GM18499 (cell line): ENCODE results near the gene POLN.
"Not testable (repeated sequence)": the region's sequence is repeated elsewhere in the genome, so short reads cannot be mapped to it uniquely, and the experiment has no call there.

Experiments used
- ATAC-seq: cut with Tn5 transposase; IDR thresholded peaks from one replicate; pipeline ENCODE4 v1.9.1; 2021; ENCODE audit warnings: moderate number of reproducible peaks; ENCODE audit not compliant: insufficient read depth, unreplicated experiment

POLN gene

DNA sequence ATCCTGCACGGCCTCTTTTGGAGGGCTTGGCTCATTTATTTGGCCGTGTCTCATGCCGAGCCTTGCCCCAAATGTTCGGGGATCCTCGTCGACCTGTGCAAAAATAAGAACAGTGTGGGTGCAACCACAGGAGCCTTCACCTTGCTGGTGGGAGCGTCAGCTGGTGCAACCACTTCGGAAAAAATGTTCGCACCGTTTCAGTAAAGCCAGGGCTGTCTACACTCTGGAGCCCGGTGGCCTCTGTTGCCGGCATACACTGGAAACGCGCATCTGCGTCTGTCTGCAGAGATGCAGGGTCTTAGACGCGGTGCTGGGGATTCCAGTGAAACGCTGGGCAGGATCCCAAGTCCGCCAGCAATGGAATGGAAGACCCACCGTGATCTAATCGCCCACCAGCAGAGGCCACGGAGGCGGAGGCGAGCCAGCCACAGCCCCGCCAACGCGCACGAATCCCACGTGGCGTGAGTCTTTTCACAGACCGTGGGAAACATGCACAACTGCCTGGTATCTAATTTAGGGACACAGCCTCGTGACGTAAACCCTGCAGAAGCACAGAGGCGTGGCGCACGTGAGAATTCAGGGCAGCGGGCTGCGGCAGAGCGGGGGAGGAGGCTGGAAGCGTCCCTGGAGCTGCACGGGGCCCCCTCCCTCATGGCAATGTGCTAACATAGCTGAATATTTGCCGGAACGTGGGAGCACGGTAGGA lies 33.8 kb upstream of the POLN start:
- ATAC-seq, result no peak

DNA sequence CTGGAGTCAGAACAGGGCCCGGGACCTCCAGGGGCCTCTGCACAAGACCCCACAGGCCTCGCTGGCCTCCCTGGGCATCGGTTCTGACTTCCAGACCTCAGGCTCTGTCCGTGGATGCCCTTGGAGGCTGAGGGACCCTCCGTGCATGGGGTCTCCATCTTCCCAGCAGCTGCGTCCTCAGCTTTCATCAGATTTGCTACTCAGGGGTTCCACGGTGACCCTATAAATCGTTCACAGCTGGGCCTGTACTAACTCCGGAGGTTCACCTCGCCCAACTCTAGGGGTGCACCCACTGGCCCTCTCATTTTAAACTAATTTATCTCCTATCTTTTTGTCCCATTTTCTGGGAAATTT lies 33.1 kb upstream of the POLN start:
- not testable (repeated sequence) for ATAC-seq

DNA sequence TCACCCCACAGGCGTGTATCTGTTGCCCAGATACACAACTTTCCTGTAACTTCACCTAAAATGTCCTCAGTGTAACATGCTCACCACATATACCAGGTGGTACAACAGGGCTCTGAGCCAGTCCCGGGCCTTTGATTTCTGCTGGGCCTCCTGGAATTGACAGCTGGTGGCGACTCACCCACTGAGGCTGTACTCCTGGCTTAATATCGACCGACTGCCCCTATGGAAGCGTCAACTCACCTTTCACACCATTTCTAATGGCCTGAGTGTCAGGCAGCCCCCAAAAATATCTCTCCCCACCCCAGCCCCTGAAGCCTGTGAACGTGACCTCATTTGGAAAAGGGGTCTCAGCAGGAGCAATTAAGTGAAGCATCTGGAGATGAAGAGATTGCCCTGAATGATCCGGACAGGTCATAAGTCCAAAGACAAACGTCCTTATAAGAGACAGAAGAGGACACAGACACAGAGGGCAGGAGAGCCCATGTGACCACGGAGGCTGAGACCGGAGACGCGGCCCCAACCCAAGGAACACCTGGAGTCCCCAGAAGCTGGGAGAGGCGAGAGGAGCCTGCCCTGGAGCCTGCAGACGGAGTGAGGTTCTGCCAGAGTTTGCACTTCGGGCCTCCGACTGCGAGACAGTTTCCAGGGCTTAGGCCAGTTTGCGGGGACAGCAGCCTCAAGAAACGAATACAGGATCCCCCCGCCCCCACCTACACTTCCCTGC lies 32.6 kb upstream of the POLN start:
- ATAC-seq, result no peak

DNA sequence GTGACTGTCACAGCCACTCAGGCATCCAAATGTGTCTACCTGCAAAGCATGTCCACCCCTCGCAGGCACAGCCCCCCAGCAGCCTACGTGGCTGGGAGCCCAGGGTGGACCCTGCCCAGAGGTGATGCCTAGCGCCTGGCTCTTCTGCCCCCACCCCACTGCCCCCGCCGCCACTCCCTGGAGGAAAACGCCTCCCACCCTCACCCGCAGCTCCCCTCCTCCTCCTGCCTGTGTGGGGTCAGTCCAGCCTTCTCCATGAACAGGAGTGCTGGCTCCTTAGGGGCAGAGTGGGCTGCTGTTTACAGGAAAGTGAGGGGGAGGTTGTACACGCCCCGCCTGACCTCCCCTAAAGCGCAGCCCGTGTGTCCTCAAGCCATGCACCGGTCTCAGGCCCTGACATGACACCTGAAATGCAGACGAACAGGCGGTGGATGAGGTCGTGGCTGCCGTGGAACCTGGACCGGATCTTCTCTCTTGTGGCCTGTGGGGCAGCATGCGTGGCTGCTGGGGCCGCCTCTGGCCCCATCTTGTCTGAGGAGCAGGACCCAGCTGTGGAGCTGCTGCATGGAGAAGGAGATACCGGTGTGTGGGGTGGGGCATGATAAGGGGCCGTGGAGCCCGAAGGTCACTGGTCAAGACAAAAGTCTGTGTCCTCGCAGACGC lies 31.9 kb upstream of the POLN start:
- ATAC-seq, result no peak

DNA sequence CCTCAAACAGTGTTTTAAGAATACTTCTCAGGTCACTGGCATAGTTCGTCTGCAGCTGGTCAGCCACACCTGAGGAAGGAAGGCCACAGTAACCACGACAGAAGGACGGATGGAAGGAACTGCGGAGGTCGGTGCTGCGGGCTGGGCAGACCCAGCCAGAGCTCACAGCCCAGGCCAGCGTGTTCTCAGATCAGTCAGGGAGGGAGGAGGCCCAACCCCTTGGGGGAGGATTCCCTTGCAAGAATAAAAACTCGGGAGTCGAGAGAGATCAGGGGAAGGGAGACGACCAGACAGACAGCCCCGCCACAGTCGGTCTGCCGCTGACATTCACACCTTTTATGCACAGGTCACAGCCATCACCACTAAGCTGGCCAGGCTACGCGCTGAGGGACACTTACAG lies 31.3 kb upstream of the POLN start:
- no peak for ATAC-seq

DNA sequence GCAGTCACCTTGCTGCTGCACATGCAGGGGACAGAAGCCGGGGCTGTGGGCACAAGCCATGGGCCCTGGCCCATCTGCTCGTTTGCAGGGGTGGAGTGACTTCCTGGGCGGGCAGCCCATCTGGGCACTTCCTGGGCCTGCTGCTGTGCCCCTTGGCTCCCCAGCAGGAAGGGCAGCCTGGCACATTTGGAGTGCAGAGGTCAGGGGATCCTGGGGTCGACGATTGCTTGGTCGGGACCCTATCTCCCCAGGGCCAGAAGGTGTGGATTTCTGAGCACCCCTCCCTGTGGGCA lies 30.9 kb upstream of the POLN start:
- ATAC-seq, result no peak

DNA sequence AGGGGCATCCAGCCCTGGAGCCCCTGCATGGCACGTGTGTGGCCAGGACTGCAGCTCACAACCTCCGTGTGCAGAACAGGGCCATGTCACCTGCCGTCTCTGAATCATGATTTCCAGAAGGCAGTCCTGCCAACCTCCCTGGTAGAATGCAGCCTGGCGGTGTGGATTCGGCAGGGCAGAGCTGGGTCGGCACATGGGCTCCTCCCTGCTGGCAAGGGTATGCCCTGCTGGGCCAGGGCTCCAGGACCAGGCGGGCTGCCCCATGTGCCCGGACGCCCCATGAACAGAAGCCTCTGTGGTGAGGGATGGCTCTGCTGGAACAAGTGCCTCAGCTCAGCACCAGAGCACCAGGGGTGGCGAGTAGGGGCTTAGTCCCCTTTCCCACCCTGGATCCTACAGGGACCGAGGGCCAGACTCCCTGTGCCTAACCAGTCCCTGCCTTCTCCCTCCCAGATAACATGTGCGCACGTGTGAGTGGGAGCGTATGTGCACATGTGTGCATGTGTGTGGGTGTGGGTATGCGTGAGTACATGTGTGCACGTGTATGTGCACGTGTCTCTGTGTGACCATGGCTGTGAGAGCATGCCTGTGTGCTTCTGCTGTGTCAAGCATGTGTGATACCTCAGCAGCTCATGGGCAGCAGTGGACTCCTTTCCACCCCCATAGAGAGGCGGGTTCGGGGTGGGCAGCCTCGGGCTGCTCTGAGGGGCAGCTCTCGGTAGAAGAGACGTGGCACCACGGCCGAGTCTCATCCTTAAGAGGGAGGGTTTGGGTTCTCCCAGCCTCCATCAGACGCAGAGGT lies 30.3 kb upstream of the POLN start:
- ATAC-seq, result no peak

DNA sequence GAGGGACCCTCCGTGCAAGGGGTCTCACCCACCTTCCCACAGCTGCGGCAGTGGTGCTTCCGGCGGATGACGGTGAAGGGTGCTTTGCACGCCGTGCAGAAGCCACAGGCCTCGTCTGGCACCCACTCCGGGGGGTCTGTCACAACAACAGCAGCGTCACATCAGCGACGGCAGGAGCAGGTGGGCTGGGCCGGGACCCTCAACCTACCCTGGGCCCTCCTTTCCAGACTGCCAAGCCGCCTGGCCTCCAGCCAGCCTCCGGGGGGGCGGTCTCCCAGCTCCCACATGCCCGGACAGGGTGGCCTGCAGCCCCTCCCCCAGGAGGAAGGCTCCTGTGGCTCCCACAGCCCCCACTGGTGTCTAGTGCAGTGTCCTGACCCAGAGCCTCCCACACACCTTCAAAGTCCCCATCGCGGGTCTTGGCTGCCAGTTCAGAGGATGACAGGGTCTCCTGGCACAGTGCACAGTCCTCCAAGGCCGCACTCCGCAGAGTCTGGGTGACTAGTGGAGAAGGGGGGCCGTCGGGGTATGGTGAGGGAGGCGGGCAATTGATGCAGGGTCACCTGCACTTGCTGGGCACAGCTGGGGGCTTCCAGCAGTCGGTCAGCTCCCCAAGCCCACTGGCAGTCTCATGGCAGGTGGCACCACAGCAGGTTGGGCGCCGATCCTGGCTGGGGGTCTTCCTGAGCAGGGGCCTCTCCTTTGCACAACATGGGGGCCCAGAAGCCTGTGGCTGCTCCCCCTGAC lies 29.5 kb upstream of the POLN start:
- no peak for ATAC-seq

DNA sequence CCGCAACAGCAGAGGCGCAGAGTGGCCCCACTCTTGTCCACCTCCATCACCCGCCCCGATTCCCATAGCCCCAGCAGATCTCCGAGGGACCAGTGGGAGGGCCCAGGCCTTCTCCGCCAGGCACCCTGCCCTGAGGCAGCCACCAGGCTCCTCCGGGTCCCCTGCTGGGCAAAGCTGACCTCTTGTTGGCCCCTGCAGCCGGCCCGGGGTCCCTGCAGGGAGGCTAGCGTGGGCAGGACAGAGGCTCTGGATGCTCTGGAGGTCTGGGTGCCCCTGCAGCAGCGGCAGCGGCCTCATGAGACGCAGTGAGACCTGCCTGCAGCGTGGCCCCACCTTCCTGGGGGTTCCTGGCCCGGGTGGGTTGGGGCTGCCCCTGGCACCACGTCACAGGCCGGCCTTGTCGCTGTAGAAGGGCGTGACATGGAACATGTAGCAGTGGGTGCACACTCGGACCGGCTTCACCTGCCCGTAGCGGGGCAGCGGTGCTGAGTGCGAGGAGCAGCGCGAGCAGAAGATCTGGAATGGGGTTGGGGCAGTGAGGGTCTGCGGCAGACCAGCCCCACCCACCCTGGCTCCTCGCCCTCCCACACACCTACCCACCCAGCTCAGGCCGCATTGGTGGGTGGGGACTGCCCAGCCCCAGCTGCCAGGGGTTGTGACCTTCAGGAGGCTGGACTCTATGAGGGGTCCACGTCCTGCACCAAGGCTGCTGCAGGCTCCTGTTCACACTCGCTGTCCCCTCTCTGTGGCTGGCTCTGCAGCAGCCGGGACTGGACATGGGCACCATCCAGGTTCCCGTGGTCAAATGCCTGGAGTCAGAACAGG lies 28.6 kb upstream of the POLN start:
- no peak for ATAC-seq

DNA sequence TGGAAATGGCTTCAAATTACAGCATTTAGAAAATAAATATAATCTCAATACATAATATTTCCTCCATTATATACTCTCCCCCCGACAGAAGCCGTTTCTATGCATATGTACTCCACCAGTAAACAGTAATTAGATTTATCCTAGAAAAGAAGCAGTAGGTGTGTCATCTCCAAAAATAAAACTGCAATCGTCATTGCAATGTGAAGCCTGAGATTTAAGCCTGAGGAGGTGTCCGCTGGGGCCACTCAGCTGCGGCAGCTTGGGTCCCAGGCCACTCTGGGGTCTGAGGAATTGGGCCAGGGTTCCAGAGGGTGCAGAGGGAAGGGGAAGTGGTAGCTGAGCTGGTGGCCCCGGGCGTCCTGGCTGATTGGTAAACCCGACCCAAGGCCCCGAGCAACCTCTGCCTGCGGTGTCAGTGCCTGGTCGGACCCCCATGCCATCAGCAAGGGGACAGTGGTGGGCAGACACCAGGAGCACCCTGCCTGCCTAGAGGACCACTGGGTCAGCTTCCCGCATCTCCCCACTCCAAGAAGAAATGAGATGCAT lies 27.8 kb upstream of the POLN start:
- no peak for ATAC-seq

DNA sequence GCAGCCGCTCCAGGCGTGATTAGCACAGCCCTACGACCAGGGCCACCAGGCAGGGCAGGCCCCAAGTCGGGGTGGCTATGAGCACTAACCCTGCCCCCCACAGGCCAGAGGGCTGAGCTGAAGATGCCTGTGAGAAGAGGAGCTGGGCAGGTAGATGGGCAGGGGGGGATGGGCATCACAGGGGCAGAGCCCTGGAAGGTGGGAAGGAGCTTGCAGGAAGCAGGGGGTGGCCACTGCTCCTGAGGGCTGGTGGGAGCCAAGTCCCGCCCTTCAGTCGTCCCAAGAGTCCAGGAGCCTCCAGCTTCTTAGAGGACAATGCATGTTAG lies 27.2 kb upstream of the POLN start:
- ATAC-seq, result no peak

DNA sequence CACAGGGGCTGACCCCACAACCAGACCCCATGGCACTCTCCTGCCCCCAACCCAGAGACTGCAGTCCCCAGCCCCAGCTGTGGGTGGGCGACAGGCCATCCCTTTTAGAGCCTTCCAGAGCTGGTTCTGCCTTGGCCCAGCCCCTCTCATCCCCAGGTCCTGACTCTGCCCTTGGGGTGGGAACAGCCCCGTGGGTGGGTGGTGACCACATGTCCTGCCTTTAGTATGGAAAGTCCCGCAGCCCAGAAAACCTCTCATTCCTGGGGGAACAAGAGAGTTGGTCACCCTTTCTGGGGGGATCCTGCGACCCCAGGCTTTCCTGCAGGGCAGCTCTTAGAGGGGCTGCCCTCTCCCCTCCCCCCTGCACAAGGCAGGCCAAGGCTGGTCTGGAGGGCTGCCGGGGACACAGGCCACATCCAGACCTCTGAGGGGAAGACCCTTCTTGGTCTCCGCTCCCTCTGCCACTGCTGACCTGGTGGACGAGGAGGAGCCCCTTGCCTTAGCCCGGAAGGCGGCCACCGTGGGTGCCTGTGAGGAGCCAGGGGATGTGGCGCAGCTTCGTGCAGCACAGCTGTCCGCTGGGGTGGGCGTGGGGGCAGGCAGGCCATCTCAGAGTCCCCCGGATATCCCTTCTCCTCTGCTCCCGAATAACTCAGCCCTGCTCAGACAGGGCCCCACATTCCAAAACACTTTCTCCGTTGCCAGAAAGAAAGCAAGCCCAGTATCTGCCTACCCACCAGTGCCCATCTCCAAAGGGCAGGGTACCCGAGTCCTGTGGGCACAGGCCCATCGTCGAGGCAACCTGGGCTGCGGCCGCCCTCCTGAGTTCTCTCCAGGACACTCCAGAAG lies 26.7 kb upstream of the POLN start:
- ATAC-seq, result no peak

DNA sequence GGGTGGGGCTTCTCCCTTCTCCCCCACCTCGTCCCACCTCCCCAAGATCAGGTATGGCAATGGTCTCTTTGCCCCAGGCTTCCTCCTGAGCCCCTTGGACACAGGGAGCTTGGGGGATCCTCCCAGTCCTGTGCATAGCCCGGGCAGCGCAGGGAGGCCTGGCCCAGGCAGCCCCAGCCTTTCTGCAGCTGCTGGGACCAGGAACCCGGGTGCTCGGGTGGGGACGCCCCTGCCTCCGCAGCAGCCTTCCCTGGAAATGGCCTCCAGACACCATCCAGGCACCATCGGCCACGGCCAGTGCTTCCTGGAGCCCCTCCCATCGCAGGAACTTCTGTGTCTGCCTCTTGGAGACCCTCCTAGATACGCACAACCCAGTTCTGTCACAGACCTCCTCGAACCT lies 25.9 kb upstream of the POLN start:
- no peak for ATAC-seq

DNA sequence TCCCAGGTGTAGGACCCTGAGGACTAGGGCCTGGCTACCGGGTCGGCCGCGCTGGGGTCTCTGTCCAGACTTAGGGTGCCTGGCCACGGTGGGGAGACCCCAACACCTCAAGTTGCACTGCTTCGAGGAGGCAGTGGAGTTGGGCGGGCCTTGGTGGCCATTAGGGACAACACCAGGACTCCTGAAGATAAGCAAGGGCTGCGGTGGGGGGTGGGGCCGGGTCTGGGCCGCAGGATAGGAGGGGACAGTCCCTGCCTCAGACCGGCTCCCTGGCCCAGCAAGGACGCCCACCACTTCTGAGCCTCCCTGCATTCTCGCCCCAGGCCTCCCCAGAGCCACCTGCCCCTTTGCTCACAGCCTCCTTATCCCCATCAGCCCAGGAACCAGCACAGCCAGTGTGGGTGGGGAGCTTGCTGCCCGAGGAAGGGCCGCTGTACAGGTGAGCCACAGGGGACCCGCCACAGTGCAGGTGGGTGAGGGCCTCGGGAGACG lies 25.4 kb upstream of the POLN start:
- ATAC-seq, result no peak

DNA sequence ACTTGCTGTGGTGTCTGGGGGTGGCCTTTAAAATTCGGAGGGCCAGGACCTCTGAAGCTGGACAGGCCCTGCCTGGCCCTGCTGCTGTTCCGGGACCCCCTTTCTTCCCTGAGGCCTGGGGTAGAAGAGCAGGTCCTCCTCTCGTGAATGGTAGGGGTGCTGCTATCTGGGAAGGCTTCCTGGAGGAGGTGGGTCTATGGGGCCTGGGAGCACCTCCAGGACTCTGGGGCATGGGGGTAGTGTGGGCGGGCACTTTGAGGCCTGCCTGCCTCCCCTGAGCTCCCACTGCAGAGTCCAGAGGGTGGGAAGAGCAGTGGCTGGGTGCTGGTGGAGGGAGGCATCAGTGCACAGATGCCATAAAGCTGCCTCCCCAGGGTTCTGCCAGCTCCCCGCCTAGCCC lies 24.9 kb upstream of the POLN start:
- ATAC-seq, result no peak

DNA sequence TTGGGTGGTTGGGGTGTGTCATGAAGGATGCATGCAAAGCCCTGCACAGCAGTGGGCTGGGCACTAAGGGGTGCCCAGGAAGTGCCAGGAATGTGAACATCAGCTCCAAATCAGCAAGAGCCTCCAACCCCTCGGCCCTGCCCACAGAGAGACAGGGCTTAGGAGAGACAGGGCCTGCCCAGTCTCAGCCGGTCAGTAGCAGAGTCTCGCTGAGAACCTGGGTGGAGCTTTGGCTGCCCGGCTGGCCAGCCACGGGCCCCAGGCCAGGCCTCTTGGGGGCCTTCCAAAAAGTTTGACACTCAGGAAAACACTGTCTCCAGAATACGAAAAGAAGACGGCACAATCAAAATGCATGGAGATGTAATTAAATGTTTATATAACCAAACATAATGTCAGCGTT lies 24.3 kb upstream of the POLN start:
- no peak for ATAC-seq

DNA sequence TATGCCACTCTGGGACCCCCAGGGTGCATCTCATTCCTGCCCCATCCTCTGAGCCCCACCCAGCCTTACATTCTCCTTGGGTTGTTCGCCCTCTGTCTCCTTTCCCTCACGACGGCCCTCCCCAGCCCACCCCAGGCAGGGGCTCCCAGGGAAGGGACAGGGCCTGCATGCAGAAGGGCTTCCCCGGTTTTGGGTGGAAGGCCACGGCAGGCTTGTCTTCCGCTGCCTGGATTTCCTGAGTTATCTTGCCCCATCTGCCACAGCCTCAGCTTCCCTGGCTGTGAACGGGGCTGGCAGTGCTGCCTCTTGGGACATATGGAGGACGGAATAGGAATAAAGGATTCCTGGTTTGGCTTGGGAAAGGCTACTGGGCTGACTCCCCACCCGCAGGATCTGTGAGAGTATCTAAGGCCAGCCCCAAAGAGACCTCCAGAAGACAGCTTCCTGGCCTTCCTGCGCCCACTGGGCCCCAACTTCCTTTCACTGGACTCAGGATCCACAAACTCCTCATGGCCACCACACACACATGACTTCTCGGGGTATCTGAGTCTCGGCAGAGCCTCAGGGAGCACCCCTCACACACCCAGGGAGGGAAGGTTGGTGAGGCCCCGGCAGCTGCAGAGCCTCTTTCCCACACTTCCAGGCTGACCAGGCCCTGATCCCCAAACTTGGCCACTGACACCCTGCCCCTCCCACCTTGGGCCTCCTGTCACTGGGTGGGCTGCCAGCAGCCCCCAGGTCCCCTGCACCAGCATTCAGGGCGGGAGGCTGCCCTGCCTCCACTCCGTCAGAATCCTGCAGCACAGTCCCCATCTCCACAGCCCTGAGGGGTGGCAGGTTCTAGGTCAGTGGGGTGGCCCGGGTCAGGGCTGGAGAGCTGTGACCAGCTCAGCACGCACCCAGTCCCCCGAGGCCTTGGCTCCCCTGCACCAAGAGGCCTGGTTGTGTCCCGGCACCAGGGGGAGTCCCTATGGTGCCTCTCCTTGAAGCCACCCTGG lies 23.5 kb upstream of the POLN start:
- ATAC-seq, result no peak
